HG02798 (cell line): ENCODE measurements around the gene CLASRP.
"Not testable (repeated sequence)": the region's sequence is repeated elsewhere in the genome, so short reads cannot be mapped to it uniquely, and the experiment has no call there.

Experiments used
- ATAC-seq: cut with Tn5 transposase; IDR thresholded peaks from one replicate; pipeline ENCODE4 v1.9.1; 2021; ENCODE audit warnings: mild to moderate bottlenecking; ENCODE audit not compliant: unreplicated experiment, poor library complexity

Gene CLASRP

GRCh38 chr19:45099467-45100191, 60.8 kb downstream of the CLASRP start:
- no peak for ATAC-seq

- no peak for ATAC-seq
Observed at GRCh38 chr19:45100201-45100600, 61.4 kb downstream of the CLASRP start.

GRCh38 chr19:45100846-45101252, 62.0 kb downstream of the CLASRP start:
- ATAC-seq, result no peak

- no peak for ATAC-seq
Observed at GRCh38 chr19:45101806-45102205, 63.0 kb downstream of the CLASRP start.

GRCh38 chr19:45102481-45102880, 63.6 kb downstream of the CLASRP start:
- no peak for ATAC-seq

- peak; percentile 45 for ATAC-seq
Observed at GRCh38 chr19:45103156-45103507, 64.3 kb downstream of the CLASRP start.

GRCh38 chr19:45103508-45104319, 64.9 kb downstream of the CLASRP start:
- ATAC-seq, result peak; percentile 16

- ATAC-seq, result no peak
Observed at GRCh38 chr19:45104658-45105349, 66.0 kb downstream of the CLASRP start.

GRCh38 chr19:45106363-45106762, 67.5 kb downstream of the CLASRP start:
- not testable (repeated sequence) for ATAC-seq

GRCh38 chr19:45107621-45108150, 68.8 kb downstream of the CLASRP start:
- no peak for ATAC-seq

GRCh38 chr19:45110851-45111266, 72.0 kb downstream of the CLASRP start:
- no peak for ATAC-seq

- no peak for ATAC-seq
Observed at GRCh38 chr19:45112111-45112827, 73.4 kb downstream of the CLASRP start.

- no peak for ATAC-seq
Observed at GRCh38 chr19:45113628-45114027, 74.8 kb downstream of the CLASRP start.

- no peak for ATAC-seq
Observed at GRCh38 chr19:45114116-45114515, 75.3 kb downstream of the CLASRP start.

- no peak for ATAC-seq
Observed at GRCh38 chr19:45115809-45116615, 77.2 kb downstream of the CLASRP start.

GRCh38 chr19:45117167-45117594, 78.3 kb downstream of the CLASRP start:
- peak; percentile 33 for ATAC-seq

- peak; percentile 2 for ATAC-seq
Observed at GRCh38 chr19:45117671-45118070, 78.8 kb downstream of the CLASRP start.

- no peak for ATAC-seq
Observed at GRCh38 chr19:45118106-45118505, 79.3 kb downstream of the CLASRP start.

- ATAC-seq, result peak; percentile 63
Observed at GRCh38 chr19:45118591-45119355, 79.9 kb downstream of the CLASRP start.
